ENCODE measurements around the gene ZBTB22. TPM values are rescaled to one million over a fixed set of nuclear protein-coding genes. Genes with fewer than 3 reads are reported as not detected.
"Not testable (repeated sequence)": the region's sequence is repeated elsewhere in the genome, so short reads cannot be mapped to it uniquely, and the experiment has no call there.

ZBTB22 gene
- total RNA-seq, 1 donor from 2014 or later: 26.5 TPM

DNA sequence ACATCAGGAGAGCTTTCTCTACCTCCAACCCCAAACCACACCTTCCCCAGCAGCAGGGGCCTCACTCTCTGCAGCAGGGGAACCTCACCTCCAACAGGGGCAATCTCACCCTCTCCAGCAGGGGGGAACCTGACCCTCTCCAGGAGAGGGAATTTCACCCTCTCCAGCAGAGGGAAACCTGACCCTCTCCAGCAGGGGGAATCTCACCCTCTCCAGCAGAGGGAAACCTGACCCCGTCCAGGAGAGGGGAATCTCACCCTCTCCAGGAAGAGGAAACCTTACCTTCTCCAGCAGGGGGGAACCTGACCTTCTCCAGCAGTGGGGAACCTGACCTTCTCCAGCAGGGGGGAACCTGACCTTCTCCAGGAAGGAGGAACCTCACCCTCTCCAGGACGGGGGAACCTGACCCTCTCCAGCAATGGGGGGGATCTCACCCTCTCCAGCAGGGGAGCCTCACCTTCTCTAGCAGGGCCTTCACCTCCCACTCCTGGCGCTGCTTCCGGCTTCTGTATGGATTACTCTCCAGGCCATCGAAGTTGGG, 37.5 kb downstream of the ZBTB22 start:
- DNase-seq (ENCODE audit: low spot score): no peak

DNA sequence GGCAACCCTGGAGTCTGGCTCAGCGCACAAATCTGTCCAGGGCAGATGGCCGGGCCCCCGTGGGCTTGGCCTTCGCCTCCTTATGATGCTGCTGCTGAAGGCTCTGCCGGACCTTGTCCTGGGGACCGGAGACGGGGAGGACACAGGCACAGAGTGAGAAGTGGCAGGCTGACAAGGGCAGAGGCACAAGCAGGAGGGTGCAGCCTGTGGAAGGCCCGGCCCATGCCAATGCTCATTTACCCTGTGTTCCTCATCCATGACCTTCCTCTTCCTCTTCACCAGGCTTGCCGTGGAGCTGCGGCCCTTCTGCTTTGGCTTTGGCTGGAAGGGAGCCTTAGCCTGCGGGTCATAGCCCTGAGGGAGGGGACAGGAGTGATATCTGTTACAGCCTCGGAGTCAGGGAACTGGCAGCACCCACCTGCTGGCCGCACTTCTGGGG, 38.3 kb downstream of the ZBTB22 start:
- DNase-seq (ENCODE audit: low spot score): no peak

DNA sequence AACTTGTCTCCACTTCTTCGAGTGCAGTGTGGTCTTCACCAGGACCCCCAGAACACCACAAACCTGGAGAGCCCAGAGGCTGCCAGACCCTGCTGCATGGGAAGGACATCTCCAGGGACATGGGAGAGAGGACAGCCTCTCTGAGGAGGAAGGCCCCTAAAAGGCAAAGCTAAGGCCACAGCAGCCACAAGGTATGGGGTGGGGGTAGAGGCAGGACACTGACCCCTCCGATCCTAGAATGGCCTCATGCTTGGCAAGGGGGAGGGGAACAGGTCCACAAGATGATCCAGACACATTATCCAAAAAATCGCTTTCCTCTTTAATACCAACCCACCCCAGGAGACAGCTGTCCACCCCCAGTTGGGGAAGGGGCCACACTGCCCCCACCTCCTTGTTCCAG, 38.7 kb downstream of the ZBTB22 start:
- no peak for DNase-seq (ENCODE audit: low spot score)

DNA sequence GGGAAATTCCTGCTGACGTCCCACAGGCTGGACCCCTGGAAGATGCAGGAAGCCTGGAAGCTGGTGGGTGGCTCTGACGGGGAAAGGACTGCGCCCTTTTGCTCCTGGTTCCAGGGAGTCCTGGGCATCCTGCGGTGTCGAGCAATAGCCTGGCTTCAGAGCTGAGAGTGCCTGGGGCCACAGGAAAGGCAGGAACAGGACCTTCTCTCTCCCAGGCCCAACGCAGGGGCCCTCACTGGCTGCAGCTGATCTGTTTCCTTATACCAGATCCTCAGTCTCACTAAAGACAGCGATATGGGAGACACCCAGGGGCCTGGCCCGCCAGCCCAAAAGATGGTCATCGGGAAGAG, 39.2 kb downstream of the ZBTB22 start:
- DNase-seq (ENCODE audit: low spot score): no peak

DNA sequence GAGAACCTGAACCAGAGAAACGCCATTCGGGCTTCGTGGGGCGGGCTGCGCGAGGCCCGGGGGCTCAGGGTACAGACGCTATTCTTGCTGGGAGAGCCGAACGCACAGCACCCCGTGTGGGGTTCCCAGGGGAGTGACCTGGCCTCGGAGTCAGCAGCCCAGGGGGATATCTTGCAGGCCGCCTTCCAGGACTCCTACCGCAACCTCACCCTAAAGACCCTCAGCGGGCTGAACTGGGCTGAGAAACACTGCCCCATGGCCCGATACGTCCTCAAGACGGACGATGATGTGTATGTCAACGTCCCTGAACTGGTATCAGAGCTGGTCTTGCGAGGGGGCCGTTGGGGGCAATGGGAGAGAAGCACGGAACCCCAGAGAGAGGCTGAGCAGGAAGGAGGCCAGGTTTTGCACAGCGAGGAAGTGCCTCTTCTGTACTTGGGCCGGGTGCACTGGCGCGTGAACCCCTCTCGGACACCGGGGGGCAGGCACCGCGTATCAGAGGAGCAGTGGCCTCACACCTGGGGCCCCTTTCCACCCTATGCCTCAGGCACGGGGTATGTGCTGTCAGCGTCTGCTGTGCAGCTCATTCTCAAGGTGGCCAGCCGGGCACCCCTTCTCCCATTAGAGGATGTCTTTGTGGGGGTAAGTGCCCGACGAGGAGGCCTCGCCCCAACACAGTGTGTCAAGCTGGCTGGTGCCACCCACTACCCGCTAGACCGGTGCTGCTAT, 39.7 kb downstream of the ZBTB22 start:
- DNase-seq (ENCODE audit: low spot score): no peak

DNA sequence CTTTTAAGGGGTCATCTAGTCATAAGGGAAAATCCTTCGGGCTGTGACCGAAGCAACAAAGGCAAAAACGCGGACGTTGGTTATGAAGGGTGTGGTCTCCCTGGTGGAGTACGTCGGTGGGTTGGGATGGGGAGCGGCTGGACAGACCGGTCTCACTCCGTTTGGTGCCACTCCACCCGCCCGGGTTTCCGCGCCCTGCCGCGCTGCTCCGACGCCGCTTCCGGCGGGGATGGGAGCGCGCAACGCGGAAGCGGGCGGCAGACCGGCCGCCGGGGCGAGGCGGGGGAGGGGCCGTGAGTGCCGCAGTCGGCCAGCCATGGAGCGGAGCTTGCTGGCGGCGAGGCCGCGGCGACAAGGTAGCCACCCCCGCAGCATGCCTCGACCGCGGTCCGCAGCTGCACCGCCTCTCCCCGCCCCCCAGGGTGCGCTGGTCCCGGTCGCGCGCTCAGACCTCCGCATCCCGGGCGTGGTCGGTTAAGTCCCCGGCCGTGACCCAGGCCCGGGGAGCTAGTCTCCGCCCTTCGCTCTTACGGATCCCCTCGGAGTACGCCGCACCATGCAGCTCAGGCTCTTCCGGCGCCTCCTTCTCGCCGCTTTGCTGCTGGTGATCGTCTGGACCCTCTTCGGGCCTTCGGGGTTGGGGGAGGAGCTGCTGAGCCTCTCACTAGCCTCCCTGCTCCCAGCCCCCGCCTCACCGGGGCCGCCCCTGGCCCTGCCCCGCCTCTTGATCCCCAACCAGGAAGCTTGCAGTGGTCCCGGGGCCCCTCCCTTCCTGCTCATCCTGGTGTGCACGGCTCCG, 40.5 kb downstream of the ZBTB22 start, which contains the start of gene B3GALT4:
TSS of gene B3GALT4 (plus strand) at position 260 of the 799 bp plus-strand sequence. CDS start at position 557, 297 bp downstream.
- DNase-seq (ENCODE audit: low spot score): peak; percentile 69

DNA sequence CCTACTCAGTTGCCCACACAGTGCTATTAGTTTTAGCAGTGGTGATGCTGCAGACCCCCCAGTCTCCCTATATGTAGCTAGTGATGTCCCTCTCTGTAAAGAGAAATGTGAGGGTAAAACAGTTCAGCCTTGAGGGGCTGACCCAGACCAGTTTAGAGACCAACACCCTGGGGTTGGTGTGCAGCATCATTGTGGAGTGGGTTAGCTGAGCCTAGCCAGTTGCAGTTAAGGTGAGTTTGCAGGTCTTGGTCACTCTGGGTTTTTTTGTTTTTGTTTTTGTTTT, 41.0 kb downstream of the ZBTB22 start:
- no peak for DNase-seq (ENCODE audit: low spot score)

DNA sequence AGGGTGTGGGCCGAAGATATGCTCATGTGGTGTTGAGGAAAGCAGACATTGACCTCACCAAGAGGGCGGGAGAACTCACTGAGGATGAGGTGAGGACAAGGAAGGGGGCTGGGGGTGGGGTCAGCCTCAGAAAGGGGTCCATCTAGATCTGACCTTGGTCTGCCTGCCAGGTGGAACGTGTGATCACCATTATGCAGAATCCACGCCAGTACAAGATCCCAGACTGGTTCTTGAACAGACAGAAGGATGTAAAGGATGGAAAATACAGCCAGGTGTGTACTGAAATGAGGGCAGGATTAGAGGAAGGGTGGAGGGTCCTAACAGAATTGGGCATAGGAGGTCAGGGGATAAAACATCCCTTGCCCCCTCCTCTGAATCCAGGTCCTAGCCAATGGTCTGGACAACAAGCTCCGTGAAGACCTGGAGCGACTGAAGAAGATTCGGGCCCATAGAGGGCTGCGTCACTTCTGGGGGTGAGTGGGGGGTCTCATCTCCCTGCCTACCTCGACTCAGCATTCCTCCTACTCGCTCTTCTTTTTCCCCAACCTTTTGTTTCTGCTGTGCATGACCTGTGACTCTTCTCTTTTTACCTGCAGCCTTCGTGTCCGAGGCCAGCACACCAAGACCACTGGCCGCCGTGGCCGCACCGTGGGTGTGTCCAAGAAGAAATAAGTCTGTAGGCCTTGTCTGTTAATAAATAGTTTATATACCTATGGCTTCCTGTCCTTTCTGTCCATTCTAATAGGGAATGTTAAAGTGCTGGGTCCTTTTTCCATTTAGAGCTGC, 41.6 kb downstream of the ZBTB22 start:
- not testable (repeated sequence) for DNase-seq (ENCODE audit: low spot score)

DNA sequence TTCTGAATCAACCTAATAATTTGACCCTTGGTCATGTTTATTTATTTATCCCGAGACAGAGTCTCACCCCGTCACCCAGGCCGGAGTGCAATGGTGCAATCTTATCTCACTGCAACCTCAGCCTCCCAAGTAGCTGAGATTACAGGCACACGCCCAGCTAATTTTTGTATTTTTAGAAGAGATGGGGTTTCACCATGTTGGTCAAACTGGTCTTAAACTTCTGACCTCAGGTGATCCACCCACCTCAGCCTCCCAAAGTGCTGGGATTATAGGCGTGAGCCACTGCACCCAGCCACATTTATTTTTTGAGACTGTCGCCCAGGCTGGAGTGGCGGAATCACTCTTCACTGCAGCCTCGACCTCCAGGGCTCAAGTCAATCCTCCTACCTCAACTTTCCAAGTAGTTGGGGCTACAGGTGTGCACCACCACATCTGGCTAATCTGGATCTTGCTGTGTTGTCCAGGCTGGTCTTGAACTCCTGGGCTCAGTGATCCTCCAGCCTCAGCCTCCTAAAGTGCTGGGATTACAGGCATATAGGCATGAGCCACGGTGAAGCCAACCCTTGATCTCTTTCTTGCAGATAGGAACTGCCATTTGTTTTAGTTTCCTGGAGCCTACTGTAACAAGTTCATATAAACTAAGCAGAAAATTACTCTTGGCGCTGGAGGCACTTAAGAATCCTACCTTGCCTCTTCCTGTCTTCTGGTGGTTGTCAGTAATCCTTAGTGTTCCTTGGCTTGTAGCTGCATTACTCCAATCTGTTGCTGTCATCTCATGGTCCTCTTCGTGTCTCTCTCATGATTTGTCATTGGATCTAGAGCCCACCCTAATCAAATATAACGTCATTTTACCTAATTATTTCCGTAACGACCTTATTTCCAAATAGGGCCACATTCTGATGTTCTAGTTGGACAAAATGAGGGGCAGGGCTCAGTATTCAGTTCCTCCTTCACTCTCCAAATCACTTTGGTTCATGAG, 43.3 kb downstream of the ZBTB22 start:
- no peak for DNase-seq (ENCODE audit: low spot score)

DNA sequence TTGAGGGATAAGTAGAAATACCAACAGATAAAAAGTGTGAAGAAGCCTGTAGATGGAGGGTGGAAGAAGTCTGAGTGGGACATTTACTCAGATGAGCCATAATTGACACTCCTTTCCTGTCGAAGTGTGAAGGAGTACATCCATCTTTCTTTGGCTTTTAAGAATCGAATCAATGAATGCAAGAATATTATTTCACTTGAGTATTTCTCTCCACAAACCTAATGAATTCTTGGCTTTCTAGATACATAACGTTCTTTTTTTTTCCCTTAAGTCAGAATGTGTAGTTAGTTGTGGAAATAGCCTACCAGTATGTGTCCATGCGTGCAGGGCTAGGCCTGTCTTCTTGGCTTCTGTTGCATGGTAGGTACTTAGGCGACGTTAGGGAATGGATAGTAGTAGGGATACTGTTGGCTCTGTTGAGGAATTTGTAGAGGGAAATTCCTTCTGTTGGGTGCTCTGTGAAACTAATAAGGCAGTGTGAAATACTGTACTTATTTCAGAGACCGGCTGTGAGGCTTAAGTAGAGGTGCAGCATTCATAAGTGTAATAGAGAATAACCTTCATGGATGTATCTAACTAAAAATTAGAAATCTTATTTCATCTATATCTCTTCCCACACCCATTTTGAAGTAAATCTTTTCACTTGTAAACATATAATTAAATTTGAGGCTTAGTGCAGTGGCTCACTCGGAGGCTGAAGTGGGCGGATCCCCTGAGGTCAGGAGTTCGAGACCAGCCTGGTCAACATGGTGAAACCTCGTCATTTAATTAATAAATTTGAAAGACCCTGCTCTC, 44.2 kb downstream of the ZBTB22 start:
- no peak for DNase-seq (ENCODE audit: low spot score)

DNA sequence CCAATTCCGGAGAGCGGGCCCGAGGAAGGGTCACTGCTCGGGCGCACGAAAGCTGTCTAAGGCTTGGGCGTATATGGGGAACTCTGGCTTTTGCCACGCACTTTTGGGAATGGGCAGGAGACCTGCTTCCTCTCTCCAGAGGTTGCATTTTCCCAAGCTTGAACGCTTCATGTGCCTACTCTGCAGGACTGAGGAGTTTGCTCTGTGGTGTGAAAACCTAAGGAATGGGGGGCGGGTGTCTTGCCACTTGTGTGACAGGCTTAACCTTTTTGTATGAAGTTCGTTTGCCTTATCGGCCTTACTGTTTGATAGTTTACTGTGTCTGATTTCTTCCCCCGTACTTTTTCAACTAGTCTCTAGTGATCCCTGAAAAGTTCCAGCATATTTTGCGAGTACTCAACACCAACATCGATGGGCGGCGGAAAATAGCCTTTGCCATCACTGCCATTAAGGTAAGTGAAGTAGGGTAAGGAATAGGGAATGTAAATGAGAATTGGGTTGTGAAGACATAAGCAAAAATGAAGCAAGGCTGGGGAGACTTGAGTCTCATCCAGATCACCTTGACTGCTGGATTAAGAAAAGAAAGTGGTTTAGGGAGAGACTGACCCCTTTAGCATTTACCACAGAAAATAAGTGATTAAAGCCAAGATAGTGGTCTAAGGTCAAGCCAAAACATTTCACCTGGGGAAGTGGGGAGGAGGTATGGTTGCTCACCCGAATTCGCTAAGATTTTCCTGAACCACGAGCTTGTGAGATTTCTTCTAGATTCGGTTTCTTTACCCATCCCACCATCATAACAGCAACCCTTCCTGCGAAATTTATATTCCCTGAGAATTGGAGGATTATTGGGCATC, 45.0 kb downstream of the ZBTB22 start:
- DNase-seq (ENCODE audit: low spot score): no peak

DNA sequence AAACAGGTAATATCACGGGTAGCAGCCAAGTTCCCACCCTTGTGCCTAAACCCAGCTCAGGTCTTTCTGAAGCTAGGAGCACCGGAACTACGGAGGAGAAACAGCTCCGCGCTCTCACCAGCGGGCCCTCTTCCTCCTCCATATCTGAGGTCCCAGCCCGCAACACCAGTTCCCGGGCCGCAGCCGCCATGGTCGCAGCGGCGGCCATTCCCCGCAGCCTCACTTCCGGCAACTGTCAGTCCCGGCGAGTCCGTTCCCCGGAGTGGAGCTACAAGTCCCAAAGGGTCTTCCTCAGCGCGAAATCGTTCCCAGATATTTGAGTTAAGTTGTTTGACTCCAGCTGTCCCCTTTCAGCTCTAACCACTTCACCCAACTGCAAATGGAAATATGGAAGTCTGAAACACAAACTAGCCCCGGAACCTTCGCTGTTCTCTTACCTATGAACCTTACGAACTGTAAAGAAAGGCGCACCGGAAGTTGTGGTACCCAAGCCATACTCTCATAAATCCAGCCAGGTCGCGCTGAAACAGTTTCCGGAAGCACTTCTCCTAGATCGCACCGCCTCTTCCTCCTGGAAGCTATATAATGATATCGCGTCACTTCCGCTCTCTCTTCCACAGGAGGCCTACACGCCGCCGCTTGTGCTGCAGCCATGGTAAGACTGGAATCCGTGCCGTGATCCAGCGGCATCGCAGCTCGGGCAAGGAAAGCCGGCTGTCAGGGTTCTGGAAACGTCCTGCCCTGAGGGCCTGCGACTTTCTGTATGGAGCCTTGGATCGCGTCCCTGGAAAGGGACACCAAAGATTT, 45.9 kb downstream of the ZBTB22 start, which contains the start of the genes RPS18 and VPS52:
TSS of gene RPS18 (plus strand) at position 608 of the 807 bp plus-strand sequence. CDS start at position 653, 45 bp downstream.
TSS of gene VPS52 (minus strand) at position 409 of the 807 bp plus-strand sequence. CDS start at position 208, 201 bp downstream.
- DNase-seq (ENCODE audit: low spot score): peak; percentile 98

DNA sequence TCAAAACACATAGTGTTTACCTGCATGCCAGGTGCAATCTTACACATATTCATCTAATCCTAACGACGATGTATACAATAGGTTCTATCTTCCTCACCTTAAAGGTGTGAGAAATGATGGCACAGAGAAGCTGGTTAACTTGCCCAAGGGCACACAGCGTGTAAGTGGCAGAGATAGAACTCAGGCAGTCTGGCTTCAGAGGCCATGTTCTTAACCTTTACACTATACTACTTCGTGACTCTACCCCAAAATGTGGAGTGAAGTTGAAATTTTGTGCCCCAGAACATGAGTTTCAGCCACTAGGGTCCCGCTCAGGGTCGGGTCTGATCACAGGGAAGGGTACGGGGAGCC, 46.5 kb downstream of the ZBTB22 start:
- DNase-seq (ENCODE audit: low spot score): no peak

Other genes with a start within 250 kb of the ZBTB22 start
- 185 TPM for gene HLA-DPA1, start 244.1 kb downstream of the ZBTB22 start, total RNA-seq
- 174 TPM for gene HLA-DPB1, start 241.8 kb downstream of the ZBTB22 start, total RNA-seq
- 0.66 TPM for gene COL11A2, start 125.3 kb downstream of the ZBTB22 start, total RNA-seq
- 56.8 TPM for gene RXRB, start 117.1 kb downstream of the ZBTB22 start, total RNA-seq
- gene SLC39A7, start 116.9 kb downstream of the ZBTB22 start, total RNA-seq: 120 TPM
- gene HSD17B8, start 113.1 kb downstream of the ZBTB22 start, total RNA-seq: 13.6 TPM
- gene RING1, start 109.2 kb downstream of the ZBTB22 start, total RNA-seq: 50.9 TPM
- gene VPS52, start 45.9 kb downstream of the ZBTB22 start, total RNA-seq: 62.5 TPM
- gene RPS18, start 45.7 kb downstream of the ZBTB22 start, total RNA-seq: 1,438 TPM
- 25.4 TPM for gene B3GALT4, start 40.6 kb downstream of the ZBTB22 start, total RNA-seq
- 37.7 TPM for gene WDR46, start 28.5 kb downstream of the ZBTB22 start, total RNA-seq
- 38.6 TPM for gene PFDN6, start 28.1 kb downstream of the ZBTB22 start, total RNA-seq
- 158 TPM for gene RGL2, start 18.8 kb downstream of the ZBTB22 start, total RNA-seq
- 200 TPM for gene TAPBP, start 3.7 kb downstream of the ZBTB22 start, total RNA-seq
- 33.9 TPM for gene DAXX, start 5.2 kb upstream of the ZBTB22 start, total RNA-seq
- gene KIFC1, start 74.1 kb upstream of the ZBTB22 start, total RNA-seq: 2.1 TPM
- 82.3 TPM for gene PHF1, start 93.3 kb upstream of the ZBTB22 start, total RNA-seq
- gene CUTA, start 100.4 kb upstream of the ZBTB22 start, total RNA-seq: 238 TPM
- gene SYNGAP1, start 102.3 kb upstream of the ZBTB22 start, total RNA-seq: 31.0 TPM
- 8.0 TPM for gene ZBTB9, start 136.8 kb upstream of the ZBTB22 start, total RNA-seq

Measured in mucosa of gallbladder (tissue), 1 donor.